ENCODE results near the gene ING5.
A peak's percentile ranks its signal among the peaks of the same experiment; 100 is the strongest.

Gene ING5

DNA sequence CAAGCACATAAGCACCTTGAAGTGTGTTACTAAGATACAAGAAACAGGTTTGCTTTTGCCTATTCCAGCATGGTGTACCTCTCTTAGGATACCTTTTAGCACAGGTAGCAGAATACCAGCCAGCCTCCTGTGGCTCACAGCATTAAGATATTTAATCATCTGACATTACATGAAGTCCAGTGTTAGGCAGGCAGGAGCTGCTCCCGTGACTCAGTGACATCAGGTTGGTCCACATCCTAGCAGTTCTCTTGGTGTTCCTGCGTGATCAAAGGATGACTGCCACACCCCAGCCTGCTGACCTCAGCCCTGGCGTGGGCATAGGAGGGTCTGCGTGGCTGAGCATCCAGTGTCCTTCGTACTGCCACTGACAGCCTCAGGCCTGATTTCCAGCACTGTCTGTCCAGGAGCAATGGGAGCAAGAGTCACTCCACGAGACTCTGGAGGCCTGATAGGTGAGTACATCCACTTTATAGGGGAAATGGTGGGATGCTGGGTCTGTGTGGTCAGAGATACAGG lies 11.6 kb upstream of the ING5 start:
- TF ChIP-seq, protein P1, sequence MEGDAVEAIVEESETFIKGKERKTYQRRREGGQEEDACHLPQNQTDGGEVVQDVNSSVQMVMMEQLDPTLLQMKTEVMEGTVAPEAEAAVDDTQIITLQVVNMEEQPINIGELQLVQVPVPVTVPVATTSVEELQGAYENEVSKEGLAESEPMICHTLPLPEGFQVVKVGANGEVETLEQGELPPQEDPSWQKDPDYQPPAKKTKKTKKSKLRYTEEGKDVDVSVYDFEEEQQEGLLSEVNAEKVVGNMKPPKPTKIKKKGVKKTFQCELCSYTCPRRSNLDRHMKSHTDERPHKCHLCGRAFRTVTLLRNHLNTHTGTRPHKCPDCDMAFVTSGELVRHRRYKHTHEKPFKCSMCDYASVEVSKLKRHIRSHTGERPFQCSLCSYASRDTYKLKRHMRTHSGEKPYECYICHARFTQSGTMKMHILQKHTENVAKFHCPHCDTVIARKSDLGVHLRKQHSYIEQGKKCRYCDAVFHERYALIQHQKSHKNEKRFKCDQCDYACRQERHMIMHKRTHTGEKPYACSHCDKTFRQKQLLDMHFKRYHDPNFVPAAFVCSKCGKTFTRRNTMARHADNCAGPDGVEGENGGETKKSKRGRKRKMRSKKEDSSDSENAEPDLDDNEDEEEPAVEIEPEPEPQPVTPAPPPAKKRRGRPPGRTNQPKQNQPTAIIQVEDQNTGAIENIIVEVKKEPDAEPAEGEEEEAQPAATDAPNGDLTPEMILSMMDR (IDR thresholded peaks at IDR 0.05), result no peak
- no peak overlapping the region for H3K27ac ChIP-seq

DNA sequence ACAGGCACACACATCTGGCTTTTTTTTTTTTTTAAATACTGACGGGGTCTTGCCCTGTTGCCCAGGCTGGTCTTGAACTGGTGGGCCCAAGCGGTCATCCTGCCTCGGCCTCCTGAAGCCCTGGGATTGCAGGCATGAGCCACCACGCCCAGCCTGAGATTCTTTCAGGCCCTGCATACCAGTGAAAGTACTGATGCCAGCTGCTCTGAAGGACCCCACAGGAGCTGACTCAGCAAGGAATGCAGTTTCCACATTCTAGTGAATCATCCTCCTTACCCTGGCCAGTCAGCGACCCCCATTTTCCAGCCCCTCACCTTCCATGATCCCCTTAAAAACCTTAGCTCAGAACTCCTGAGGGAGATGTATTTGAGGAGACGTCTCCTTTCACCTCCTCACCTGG lies 9.4 kb upstream of the ING5 start:
- TF ChIP-seq ZFX (IDR thresholded peaks at IDR 0.05; ENCODE audit: borderline replicate concordance), result no peak
- TF ChIP-seq, protein P1 (IDR thresholded peaks at IDR 0.05), result no peak
- H3K27ac ChIP-seq, result no peak overlapping the region

DNA sequence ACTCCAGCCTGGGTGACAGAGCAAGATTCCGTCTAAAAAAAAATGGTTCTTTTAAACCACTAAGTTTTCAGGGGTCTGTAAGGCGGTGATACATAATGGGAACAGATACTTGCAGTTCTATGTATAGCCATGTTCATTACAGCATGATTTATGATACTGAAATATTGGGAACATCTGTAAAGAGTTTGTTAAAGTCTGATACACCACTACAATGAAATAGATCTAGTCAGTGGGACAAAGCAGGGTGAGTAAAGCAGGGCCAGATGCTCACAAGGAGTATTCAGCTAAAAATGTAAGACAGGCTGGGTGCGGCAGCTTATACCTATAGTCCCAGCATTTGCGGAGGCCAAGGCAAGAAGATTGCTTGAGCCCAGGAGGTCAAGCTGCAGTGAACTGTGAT lies 6.2 kb upstream of the ING5 start:
- no peak overlapping the region for H3K27ac ChIP-seq
- TF ChIP-seq, protein P1 (IDR thresholded peaks at IDR 0.05), result no peak
- no peak for TF ChIP-seq ZFX (IDR thresholded peaks at IDR 0.05; ENCODE audit: borderline replicate concordance)

DNA sequence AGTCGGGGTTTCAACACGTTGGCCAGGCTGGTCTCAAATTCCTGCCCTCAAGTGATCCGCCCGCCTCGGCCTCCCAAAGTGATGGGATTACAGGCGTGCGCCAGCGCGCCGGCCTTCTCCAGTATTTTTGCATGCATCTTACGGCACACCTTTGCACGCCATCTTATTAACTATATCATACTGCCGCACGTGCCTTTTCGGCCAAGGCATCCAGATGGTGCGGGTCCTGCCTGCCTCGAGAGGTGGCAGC lies 765 bp upstream of the ING5 start:
- no peak for TF ChIP-seq ZFX (IDR thresholded peaks at IDR 0.05; ENCODE audit: borderline replicate concordance)
- TF ChIP-seq, protein P1 (IDR thresholded peaks at IDR 0.05), result peak; percentile 78; the same call in 1 of the 2 replicates
- H3K27ac ChIP-seq, result peak overlapping the region; percentile 96

DNA sequence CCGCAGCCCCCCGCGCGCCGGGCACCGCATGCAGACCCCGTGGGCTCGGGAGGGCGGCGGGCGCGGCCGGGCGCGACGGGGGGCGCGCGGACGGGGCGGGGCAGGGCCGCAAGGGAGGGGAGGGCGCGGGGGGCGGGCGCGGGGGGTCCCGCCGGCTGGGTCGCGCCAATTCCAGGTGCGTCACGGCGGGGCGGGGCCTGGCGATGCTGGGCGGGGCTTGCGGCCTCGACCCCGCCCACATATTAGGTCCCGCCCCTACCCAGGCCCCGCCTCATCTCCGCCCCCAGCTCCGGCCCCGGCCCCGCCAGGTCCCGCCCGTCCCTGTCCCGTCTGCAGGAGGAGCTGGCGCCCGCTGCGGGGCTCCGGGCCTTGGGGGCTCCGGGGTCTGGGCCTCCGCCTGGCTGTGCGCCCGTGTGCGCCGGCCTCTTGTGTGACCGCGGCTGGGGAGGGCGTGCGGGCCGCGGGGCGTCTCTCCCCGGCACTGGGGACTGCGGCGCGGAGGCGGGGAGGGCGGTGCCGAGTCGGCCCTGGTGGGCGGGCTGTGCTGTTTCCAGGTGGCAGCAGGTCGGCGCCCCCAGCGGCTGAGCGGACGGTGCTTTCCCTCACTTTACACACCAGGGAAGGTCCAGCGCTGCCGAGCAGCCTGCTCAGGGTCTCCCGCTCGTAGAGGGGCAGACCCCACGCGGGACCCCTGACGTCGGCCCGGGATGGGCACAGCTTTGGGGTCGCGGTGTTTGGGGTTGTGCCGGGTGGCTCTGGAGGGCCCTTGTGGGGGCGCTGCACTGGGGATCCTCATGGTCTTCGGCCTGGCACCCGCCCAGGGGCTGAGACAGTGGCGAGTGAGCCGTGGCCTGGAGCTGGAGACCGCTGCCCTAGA lies 554 bp downstream of the ING5 start:
- peak overlapping the region; percentile 96 for H3K27ac ChIP-seq
- TF ChIP-seq ZFX (IDR thresholded peaks at IDR 0.05; ENCODE audit: borderline replicate concordance), result no peak
- TF ChIP-seq, protein P1 (IDR thresholded peaks at IDR 0.05), result peak; percentile 85

DNA sequence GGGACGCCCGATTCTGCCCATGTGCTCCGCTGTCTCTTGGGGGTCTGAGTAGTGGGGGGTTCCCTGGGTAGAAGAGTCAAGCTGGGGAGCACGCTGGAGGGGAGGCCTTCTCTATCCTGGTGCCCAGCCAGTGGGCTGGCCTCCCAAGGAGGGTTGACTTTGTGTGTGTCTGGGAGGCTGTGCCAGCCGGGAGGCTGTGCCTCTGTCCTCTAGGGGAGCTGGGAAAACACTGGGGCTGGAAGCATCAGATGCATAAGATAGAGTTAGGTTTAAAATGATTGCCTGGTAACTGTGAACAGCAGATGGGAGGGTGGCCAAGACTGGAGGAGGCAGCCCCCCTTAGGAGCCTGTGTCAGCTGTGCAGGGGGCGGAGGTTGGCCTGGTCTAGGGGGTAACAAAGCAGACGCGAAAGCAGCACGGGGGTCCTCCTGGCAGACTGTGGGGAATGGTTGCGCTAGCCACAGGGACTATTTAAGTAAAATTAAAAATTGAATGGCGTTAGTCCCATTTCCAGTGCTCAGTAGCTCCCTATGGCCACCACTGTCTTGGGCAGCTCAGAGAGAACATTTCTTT lies 1.3 kb downstream of the ING5 start:
- H3K27ac ChIP-seq, result peak overlapping the region; percentile 96
- TF ChIP-seq, protein P1 (IDR thresholded peaks at IDR 0.05), result no peak
- TF ChIP-seq ZFX (IDR thresholded peaks at IDR 0.05; ENCODE audit: borderline replicate concordance), result no peak

DNA sequence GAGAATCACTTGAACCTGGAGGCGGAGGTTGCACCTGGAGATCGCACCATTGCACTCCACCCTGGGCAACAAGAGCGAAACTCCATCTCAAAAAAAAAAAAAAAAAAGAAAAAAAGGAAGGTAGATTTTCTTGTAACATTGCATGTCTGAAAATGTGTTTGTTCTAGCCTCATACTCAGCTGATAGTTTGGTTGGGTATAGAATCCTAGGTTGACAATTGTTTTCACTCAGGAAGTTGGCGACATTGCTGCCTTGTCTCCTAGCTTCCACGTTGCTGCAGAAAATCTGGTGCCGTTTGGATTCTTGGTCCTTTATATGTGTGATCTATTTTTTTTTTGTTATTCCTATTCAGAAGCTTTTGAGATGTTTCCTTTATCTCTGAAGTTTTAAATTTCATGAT lies 4.7 kb downstream of the ING5 start:
- TF ChIP-seq, protein P1 (IDR thresholded peaks at IDR 0.05), result no peak
- TF ChIP-seq ZFX (IDR thresholded peaks at IDR 0.05; ENCODE audit: borderline replicate concordance), result no peak
- no peak overlapping the region for H3K27ac ChIP-seq
